NCI-H2227 (cell line): Measurements from ENCODE around the gene PPEF1.
"Not testable (repeated sequence)": the region's sequence is repeated elsewhere in the genome, so short reads cannot be mapped to it uniquely, and the experiment has no call there.

Experiments used
- DNase-seq: peaks from one replicate; lab custom pipeline; 2025; ENCODE audit not compliant: unreplicated experiment; lab: John Stamatoyannopoulos, UW

The PPEF1 gene

GRCh38 chrX:18702362-18703195 lies 4.9 kb upstream of the PPEF1 start:
- peak; percentile 24 for DNase-seq

- DNase-seq = no peak
Observed at GRCh38 chrX:18709833-18710232, 2.4 kb downstream of the PPEF1 start.

GRCh38 chrX:18714910-18715309 lies 7.5 kb downstream of the PPEF1 start:
- DNase-seq = no peak

DNA sequence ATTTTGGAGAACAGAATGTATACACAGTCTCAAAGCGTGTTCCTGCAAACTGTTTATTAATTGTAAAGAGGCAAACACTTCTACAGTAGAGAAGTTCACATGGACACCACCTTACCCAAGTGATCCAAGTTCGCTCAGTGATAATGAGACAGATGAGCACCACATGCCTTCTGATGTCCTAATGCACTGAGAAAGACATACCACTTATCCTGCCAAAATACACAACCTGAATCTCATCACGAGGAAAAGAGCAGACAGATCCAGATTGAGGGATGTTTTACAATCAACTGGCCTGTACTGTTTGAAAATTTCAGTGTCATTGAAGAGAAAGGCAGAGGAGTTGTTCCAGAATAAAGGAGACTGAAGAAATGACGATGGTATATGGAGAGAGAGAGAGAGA lies 12.4 kb downstream of the PPEF1 start:
- DNase-seq = no peak

DNA sequence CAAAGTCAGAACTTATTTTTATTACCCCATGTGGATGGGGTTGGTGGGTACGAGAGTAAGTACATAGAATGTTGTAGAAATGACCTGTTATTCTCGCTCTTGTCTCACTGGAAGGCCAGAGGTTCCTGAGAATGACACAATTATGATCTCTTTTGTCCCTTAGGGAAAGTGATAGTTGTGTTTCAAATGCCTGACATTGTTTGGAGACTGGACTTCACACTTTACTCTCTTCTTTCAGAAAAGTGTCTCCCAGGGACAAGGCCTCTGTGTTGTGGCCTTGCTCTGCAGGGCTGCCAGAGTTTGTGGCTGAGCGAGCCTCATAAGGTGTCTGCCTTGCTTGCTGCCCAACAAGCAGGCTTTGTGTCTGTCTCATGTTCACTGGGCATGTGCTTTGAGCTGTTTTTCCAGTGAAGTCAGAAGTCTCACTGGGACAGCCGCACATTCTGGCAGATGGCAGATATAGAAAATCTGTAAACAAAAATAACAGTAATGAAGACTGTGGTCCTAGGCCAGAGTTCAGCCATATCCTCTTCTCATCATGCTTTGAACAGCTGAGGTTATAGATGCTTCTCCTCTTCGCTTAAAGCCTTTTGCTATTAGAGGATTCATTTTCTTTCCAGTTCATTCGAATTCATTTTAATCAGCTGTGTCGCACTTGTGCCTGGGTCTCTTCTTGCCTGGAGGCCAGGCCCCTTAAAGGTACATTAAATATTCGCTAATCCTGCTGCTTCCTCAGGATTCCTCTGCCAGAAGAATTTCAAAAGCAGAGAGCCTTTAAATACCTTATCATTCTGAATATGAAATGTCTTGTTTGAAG lies 14.4 kb downstream of the PPEF1 start:
- no peak for DNase-seq

- DNase-seq = no peak
Observed at GRCh38 chrX:18722500-18723071, 15.1 kb downstream of the PPEF1 start.

DNA sequence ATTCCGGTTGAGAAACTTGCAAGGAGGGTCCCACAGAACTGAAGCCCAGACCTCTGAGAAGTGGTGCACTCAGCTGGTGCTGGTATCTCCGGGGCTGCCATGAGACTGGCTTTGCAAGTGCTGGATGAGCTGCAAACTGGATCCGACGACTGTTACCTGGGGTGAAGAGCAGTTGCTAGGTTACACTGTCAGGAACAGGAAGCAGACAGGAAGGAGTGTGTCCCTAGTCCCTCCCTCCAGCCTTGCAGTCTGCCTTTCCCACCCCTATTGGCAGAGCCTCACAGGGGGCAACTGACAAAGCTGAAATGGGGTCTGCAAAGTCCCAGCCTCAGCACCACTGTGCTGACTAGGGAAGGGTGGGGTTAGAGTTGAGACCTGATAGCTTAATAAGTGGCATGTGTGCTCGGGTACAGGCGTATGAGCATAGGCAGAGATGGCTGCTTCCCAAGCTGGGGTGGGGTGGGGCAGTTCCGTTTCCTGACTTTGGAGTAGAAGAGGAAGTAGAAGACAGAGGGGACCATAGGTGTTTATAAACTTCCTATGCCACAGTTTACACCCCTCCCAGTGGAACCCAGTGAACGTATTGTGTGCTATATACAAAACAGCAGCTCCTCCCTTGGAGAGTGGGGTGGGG lies 18.0 kb downstream of the PPEF1 start:
- DNase-seq = no peak

- no peak for DNase-seq
Observed at GRCh38 chrX:18733287-18733686, 25.8 kb downstream of the PPEF1 start.

DNA sequence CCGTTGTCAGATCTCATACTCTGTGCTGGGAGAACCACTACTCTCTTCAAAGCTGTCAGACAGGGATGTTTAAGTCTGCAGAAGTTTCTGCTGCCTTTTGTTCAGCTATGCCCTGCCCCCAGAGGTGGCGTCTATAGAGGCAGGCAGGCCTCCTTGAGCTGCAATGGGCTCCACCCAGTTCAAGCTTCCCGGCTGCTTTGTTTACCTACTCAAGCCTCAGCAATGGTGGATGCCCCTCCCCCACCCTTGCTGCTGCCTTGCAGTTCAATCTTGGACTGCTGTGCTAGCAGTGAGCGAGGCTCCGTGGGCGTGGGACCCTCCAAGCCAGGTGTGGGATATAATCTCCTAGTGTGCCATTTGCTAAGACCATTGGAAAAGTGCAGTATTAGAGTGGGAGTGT lies 32.2 kb downstream of the PPEF1 start:
- peak; percentile 3 for DNase-seq

- no peak for DNase-seq
Observed at GRCh38 chrX:18748499-18748898, 41.1 kb downstream of the PPEF1 start.

DNA sequence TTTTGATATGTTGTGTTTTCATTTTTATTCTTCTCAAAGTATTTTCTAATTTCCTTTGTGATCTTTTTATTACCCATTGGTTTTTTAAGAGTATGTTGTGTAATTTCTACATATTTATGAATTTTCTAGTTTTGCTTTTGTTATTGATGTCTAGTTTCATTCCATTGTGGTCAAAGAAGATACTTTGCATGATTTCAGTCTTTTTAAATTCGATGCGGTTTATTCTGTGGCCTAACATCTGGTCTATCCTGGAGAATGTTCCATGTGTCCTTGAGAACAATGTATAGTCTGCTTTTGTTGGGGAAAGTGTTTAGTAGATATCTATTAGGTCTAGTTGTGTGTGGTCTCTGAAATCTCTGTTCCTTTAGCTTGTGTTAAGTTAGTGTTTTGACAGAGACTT lies 46.2 kb downstream of the PPEF1 start:
- no peak for DNase-seq

GRCh38 chrX:18755651-18756050 lies 48.2 kb downstream of the PPEF1 start:
- DNase-seq = no peak

GRCh38 chrX:18757956-18758932 lies 50.8 kb downstream of the PPEF1 start:
- peak; percentile 21 for DNase-seq

GRCh38 chrX:18761750-18762149 lies 54.3 kb downstream of the PPEF1 start:
- DNase-seq = no peak

DNA sequence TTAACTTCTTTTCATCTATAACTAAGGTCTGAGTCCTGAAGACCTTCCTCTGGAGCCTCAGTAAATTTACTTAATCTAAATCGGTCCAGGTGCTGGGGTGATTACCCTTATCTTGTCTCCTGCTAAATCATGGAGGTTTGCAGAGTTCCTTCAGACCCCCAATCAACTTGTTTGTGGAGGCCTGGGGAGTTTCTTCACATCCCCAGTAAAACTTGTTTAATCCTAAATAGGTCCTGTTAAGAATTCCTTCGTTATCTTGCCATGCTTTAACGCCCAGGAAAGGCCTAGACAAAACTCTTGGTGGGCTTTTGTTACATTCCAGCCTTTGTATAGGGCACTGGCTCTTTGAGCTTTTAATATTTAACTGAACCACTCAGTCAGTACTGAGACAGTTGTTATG lies 55.7 kb downstream of the PPEF1 start:
- DNase-seq = not testable (repeated sequence)

- DNase-seq = no peak
Observed at GRCh38 chrX:18769364-18769763, 61.9 kb downstream of the PPEF1 start.

DNA sequence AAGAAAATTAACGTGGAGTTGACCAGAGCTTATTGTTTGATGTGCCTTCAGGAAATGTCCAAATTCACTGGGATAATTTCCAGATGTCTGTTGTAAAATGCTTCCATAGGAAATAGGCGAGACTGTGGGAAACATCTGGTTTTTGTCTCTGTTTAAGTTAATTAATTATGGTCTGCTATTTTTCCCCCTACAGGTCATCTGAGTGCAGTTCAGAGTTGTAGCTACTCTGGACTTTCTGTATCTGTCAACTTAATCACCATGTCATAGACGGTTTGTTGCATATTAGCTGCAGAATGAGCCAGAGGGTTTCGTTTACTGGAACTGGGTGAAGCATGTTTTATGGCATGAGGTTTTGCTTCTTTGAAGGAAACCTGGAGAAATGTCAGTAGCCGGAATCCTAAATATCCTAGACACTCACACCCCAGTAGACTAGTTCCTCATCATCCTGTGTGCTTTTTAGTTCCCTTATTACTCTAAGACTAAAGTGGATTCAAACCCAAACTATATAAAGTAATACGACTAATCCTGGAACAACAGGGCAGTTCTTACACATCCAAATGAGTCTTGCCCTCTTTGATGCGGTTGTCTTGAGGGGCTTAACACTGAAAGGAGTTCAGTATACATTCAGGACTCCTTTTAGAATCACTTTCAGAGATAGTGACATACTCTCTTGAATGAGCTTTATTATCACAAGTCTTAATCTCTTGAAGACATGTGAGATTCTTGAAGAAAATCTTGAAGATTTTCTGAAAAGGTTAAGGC lies 62.5 kb downstream of the PPEF1 start:
- no peak for DNase-seq

GRCh38 chrX:18789916-18790315 lies 82.5 kb downstream of the PPEF1 start:
- no peak for DNase-seq

DNA sequence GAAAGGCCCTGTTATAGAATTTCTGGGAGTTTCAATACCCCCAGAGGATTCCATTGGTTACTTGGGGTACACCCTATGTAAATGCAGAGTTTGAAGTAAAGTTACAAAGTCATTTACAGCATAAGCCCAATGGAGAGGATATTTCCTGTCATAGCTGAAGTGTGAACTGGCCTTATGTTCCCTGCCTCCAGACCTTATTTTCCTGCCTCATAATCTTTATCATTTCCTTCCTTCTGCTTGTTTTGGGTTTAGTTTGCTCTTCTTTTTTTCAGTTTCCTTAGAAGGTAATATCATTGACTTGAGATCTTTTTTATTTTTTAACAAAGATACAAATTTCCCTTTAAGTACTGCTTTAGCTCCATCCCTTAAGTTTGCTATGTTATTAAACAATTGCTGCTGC lies 85.4 kb downstream of the PPEF1 start:
- DNase-seq = no peak
